GM23338 (cell line): Measurements from ENCODE around the gene MCAT. TPM values are rescaled to one million over a fixed set of nuclear protein-coding genes. Genes with fewer than 3 reads are reported as not detected.

Experiments used
- ATAC-seq: fragments of 200-7000 bp; cut with Tn5 transposase; 3 replicates; pipeline ENCODE4 v1.9.1; 2020
- DNase-seq: peaks from one replicate; pipeline ENCODE4 v3.0.0-alpha.2; 2015; ENCODE audit warnings: low spot score
- H2AFZ ChIP-seq: fragments of 200-600 bp; sonication (generic); 2 replicates; pipeline ENCODE4 v1.8.0; 2016; ENCODE audit warnings: antibody characterized with exemption, mild to moderate bottlenecking, moderate library complexity
- H3F3A ChIP-seq: fragments of 200-600 bp; sonication (generic); replicated peaks from 2 replicates; pipeline ENCODE4 v1.8.0; 2017; ENCODE audit warnings: antibody characterized with exemption, mixed run types, low read depth
- H3K27ac ChIP-seq: fragments of 200-600 bp; sonication (generic); 2 replicates; pipeline ENCODE4 v1.6.1; 2016; ENCODE audit warnings: low read depth
- H3K27me3 ChIP-seq: fragments of 200-600 bp; sonication (generic); 2 replicates; pipeline ENCODE4 v1.8.0; 2016; ENCODE audit warnings: mild to moderate bottlenecking, mixed run types, moderate library complexity; ENCODE audit not compliant: insufficient read depth
- H3K36me3 ChIP-seq: fragments of 200-600 bp; sonication (generic); 2 replicates; pipeline ENCODE4 v1.8.0; 2016; ENCODE audit warnings: mild to moderate bottlenecking; ENCODE audit not compliant: insufficient read depth
- H3K4me1 ChIP-seq: fragments of 200-600 bp; sonication (generic); 2 replicates; pipeline ENCODE4 v1.8.0; 2016; ENCODE audit warnings: mild to moderate bottlenecking, moderate library complexity; ENCODE audit not compliant: insufficient read depth
- H3K4me2 ChIP-seq: fragments of 200-600 bp; sonication (generic); 2 replicates; pipeline ENCODE4 v1.7.1; 2017; ENCODE audit warnings: mixed run types
- H3K4me3 ChIP-seq: fragments of 200-600 bp; sonication (generic); 2 replicates; pipeline ENCODE4 v1.6.1; 2016; ENCODE audit warnings: mixed run types
- H3K79me2 ChIP-seq: fragments of 200-600 bp; sonication (generic); replicated peaks from 2 replicates; pipeline ENCODE4 v1.8.0; 2017; ENCODE audit warnings: mild to moderate bottlenecking; ENCODE audit not compliant: insufficient read depth
- H3K9me2 ChIP-seq: fragments of 200-600 bp; sonication (generic); 2 replicates; pipeline ENCODE4 v1.8.0; 2017; ENCODE audit not compliant: insufficient read depth
- H4K20me1 ChIP-seq: fragments of 200-600 bp; sonication (generic); replicated peaks from 2 replicates; pipeline ENCODE4 v1.8.0; 2017; ENCODE audit warnings: mild to moderate bottlenecking; ENCODE audit not compliant: insufficient read depth
- H3K27ac Mint-ChIP-seq: 2 replicates; pipeline ENCODE4 v1.8.0; 2020; ENCODE audit warnings: inconsistent platforms, mild to moderate bottlenecking, moderate library complexity, mixed read lengths
- H3K27me3 Mint-ChIP-seq: 3 replicates; pipeline ENCODE4 v1.8.0; 2022; ENCODE audit warnings: low read depth, mild to moderate bottlenecking, moderate library complexity, mixed read lengths, inconsistent platforms; ENCODE audit not compliant: insufficient read depth, poor library complexity
- H3K36me3 Mint-ChIP-seq: 3 replicates; pipeline ENCODE4 v1.8.0; 2021; ENCODE audit warnings: low read depth, mild to moderate bottlenecking, inconsistent platforms, moderate library complexity, mixed read lengths
- H3K4me1 Mint-ChIP-seq: 3 replicates; pipeline ENCODE4 v1.8.0; 2020; ENCODE audit warnings: mild to moderate bottlenecking, inconsistent platforms, mixed read lengths
- H3K4me3 Mint-ChIP-seq: 3 replicates; pipeline ENCODE4 v1.8.0; 2021; ENCODE audit warnings: moderate library complexity, mild to moderate bottlenecking, inconsistent platforms, mixed read lengths
- H3K9me3 Mint-ChIP-seq: 3 replicates; pipeline ENCODE4 v1.8.0; 2020; ENCODE audit warnings: moderate library complexity, mild to moderate bottlenecking, inconsistent platforms, mixed read lengths
- CREB1 ChIP-seq: fragments of 250-450 bp; sonication (Bioruptor Pico); IDR thresholded peaks from 2 replicates; pipeline ENCODE4 v1.5.0; 2020; ENCODE audit warnings: low read depth, mild to moderate bottlenecking, moderate library complexity
- EZH2 ChIP-seq: fragments of 200-600 bp; sonication (generic); IDR thresholded peaks from one replicate; pipeline ENCODE4 v1.8.0; 2017; ENCODE audit warnings: antibody characterized with exemption, mild to moderate bottlenecking, low read depth; ENCODE audit not compliant: unreplicated experiment
- EZH2phosphoT487 ChIP-seq: fragments of 200-600 bp; sonication (generic); IDR thresholded peaks from one replicate; pipeline ENCODE4 v1.8.1; 2018; ENCODE audit warnings: antibody characterized with exemption; ENCODE audit not compliant: unreplicated experiment
- JUNB ChIP-seq: IDR thresholded peaks from one replicate; pipeline ENCODE4 v1.6.1; 2016; ENCODE audit warnings: antibody characterized with exemption; ENCODE audit not compliant: unreplicated experiment
- NANOG ChIP-seq: IDR thresholded peaks from 2 replicates; pipeline ENCODE4 v1.6.1; 2016; ENCODE audit warnings: antibody characterized with exemption, borderline replicate concordance
- POLR2AphosphoS5 ChIP-seq: IDR thresholded peaks from 2 replicates; pipeline ENCODE4 v1.6.1; 2016; ENCODE audit warnings: antibody characterized with exemption, low read depth
- STAT1 ChIP-seq: IDR thresholded peaks from one replicate; pipeline ENCODE4 v1.6.1; 2016; ENCODE audit warnings: antibody characterized with exemption; ENCODE audit not compliant: unreplicated experiment
- ZNF114 ChIP-seq: fragments of 250-450 bp; sonication (Bioruptor Pico); IDR thresholded peaks from 2 replicates; pipeline ENCODE4 v1.5.0; 2020; ENCODE audit warnings: mild to moderate bottlenecking, moderate library complexity
- ZNF331 ChIP-seq: fragments of 250-450 bp; sonication (Bioruptor Pico); IDR thresholded peaks from 2 replicates; pipeline ENCODE4 v1.5.0; 2020; ENCODE audit warnings: low read depth, mild to moderate bottlenecking, moderate library complexity
- polyA plus RNA-seq: library from polyadenylated mRNA; unstranded; fragments of >200 nt; fragmentation: Nextera tagmentation; extraction: Ambion mirVana; gene quantifications from 2 replicates; pipeline ENCODE4 v1.2.1, GENCODE V29; 2016
- total RNA-seq: library from RNA; depleted of rRNA; stranded (reverse); fragments of >200 nt; shearing (Covaris generic); gene quantifications from 2 replicates; pipeline ENCODE4 v1.2.3, GENCODE V29; 2014
- TF ChIP-seq, protein P1 (sequence below): IDR thresholded peaks from one replicate; pipeline ENCODE4 v1.6.1; 2018; ENCODE audit warnings: antibody characterized with exemption; ENCODE audit not compliant: unreplicated experiment
- TF ChIP-seq, protein P2 (sequence below), 2 experiments: fragments of 200-600 bp in 1 of 2; sonication (generic) in 1 of 2; conservative IDR thresholded peaks; 2 replicates each; pipeline versions ENCODE4 v1.5.1 to v1.6.1; 2016 to 2017; ENCODE audit warnings: antibody characterized with exemption in 2 of 2, low read depth in 2 of 2, mild to moderate bottlenecking in 2 of 2, moderate library complexity in 1 of 2
- TF ChIP-seq, protein P3 (sequence below): IDR thresholded peaks from 2 replicates; pipeline ENCODE4 v1.6.1; 2016; ENCODE audit warnings: antibody characterized with exemption
- TF ChIP-seq, protein P4 (sequence below): fragments of 250-450 bp; sonication (Bioruptor Pico); IDR thresholded peaks from 2 replicates; pipeline ENCODE4 v1.5.0; 2020; ENCODE audit warnings: mild to moderate bottlenecking, moderate library complexity

Gene MCAT
- total and polyA plus RNA-seq, 2 experiments from 2014 or later = 9.7 to 16.9 TPM

DNA sequence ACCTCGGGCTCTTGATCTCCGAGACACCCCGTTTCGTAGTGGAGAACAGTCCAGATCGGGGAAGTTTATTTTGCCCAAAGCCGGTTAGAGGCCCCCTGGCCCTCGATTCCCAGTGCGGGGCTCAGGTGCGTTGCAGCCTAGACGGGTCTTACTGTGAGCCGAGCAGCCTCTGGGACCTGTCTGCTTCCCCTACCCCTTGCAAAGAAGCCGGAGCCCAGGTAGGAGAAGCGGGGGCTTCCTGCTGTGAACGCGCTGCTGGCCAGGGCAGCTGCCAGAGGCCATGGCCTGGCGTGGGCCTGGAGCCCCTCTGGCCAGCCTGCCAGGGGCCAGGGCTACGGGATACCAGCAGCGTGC is 8.8 kb upstream of the MCAT start:
- Histone ChIP-seq H2AFZ (peak overlapping the region; percentile 97), H3K4me2 (peak overlapping the region; percentile 86), H3K36me3 (no peaks in the 10 kb centered on the region), H3K9me2 (no peaks in the 10 kb centered on the region), H3K4me3 (peak overlapping the region; percentile 65), H3F3A (no peaks in the 10 kb centered on the region; the same call in 1 of the 2 replicates), H3K27ac (no peak overlapping the region), H3K27me3 (peaks cover 17% of the 10 kb centered on the region), H3K4me1 (no peaks in the 10 kb centered on the region), H3K79me2 (no peaks in the 10 kb centered on the region), H4K20me1 (no peaks in the 10 kb centered on the region)
- Mint-ChIP-seq H3K36me3 (no peaks in the 10 kb centered on the region), H3K27ac (no peak overlapping the region), H3K9me3 (no peaks in the 10 kb centered on the region), H3K27me3 (peaks cover 20% of the 10 kb centered on the region), H3K4me3 (peak overlapping the region; percentile 78), H3K4me1 (peaks cover 2% of the 10 kb centered on the region)
- no peak for TF ChIP-seq JUNB
- no peak for TF ChIP-seq STAT1
- TF ChIP-seq, protein P1, sequence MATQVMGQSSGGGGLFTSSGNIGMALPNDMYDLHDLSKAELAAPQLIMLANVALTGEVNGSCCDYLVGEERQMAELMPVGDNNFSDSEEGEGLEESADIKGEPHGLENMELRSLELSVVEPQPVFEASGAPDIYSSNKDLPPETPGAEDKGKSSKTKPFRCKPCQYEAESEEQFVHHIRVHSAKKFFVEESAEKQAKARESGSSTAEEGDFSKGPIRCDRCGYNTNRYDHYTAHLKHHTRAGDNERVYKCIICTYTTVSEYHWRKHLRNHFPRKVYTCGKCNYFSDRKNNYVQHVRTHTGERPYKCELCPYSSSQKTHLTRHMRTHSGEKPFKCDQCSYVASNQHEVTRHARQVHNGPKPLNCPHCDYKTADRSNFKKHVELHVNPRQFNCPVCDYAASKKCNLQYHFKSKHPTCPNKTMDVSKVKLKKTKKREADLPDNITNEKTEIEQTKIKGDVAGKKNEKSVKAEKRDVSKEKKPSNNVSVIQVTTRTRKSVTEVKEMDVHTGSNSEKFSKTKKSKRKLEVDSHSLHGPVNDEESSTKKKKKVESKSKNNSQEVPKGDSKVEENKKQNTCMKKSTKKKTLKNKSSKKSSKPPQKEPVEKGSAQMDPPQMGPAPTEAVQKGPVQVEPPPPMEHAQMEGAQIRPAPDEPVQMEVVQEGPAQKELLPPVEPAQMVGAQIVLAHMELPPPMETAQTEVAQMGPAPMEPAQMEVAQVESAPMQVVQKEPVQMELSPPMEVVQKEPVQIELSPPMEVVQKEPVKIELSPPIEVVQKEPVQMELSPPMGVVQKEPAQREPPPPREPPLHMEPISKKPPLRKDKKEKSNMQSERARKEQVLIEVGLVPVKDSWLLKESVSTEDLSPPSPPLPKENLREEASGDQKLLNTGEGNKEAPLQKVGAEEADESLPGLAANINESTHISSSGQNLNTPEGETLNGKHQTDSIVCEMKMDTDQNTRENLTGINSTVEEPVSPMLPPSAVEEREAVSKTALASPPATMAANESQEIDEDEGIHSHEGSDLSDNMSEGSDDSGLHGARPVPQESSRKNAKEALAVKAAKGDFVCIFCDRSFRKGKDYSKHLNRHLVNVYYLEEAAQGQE = no peak
- no peak for TF ChIP-seq CREB1 (CRISPR knock-in tag)
- no peak for TF ChIP-seq EZH2phosphoT487
- TF ChIP-seq ZNF331 (CRISPR knock-in tag) = no peak
- no peak for TF ChIP-seq NANOG
- TF ChIP-seq, protein P2, sequence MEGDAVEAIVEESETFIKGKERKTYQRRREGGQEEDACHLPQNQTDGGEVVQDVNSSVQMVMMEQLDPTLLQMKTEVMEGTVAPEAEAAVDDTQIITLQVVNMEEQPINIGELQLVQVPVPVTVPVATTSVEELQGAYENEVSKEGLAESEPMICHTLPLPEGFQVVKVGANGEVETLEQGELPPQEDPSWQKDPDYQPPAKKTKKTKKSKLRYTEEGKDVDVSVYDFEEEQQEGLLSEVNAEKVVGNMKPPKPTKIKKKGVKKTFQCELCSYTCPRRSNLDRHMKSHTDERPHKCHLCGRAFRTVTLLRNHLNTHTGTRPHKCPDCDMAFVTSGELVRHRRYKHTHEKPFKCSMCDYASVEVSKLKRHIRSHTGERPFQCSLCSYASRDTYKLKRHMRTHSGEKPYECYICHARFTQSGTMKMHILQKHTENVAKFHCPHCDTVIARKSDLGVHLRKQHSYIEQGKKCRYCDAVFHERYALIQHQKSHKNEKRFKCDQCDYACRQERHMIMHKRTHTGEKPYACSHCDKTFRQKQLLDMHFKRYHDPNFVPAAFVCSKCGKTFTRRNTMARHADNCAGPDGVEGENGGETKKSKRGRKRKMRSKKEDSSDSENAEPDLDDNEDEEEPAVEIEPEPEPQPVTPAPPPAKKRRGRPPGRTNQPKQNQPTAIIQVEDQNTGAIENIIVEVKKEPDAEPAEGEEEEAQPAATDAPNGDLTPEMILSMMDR (conservative IDR thresholded peaks at IDR 0.05; ENCODE audit: low read depth in 2 of 2) = no peak
- TF ChIP-seq ZNF114 (CRISPR knock-in tag) = no peak
- TF ChIP-seq, protein P3, sequence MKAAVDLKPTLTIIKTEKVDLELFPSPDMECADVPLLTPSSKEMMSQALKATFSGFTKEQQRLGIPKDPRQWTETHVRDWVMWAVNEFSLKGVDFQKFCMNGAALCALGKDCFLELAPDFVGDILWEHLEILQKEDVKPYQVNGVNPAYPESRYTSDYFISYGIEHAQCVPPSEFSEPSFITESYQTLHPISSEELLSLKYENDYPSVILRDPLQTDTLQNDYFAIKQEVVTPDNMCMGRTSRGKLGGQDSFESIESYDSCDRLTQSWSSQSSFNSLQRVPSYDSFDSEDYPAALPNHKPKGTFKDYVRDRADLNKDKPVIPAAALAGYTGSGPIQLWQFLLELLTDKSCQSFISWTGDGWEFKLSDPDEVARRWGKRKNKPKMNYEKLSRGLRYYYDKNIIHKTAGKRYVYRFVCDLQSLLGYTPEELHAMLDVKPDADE = no peak
- TF ChIP-seq, protein P4, sequence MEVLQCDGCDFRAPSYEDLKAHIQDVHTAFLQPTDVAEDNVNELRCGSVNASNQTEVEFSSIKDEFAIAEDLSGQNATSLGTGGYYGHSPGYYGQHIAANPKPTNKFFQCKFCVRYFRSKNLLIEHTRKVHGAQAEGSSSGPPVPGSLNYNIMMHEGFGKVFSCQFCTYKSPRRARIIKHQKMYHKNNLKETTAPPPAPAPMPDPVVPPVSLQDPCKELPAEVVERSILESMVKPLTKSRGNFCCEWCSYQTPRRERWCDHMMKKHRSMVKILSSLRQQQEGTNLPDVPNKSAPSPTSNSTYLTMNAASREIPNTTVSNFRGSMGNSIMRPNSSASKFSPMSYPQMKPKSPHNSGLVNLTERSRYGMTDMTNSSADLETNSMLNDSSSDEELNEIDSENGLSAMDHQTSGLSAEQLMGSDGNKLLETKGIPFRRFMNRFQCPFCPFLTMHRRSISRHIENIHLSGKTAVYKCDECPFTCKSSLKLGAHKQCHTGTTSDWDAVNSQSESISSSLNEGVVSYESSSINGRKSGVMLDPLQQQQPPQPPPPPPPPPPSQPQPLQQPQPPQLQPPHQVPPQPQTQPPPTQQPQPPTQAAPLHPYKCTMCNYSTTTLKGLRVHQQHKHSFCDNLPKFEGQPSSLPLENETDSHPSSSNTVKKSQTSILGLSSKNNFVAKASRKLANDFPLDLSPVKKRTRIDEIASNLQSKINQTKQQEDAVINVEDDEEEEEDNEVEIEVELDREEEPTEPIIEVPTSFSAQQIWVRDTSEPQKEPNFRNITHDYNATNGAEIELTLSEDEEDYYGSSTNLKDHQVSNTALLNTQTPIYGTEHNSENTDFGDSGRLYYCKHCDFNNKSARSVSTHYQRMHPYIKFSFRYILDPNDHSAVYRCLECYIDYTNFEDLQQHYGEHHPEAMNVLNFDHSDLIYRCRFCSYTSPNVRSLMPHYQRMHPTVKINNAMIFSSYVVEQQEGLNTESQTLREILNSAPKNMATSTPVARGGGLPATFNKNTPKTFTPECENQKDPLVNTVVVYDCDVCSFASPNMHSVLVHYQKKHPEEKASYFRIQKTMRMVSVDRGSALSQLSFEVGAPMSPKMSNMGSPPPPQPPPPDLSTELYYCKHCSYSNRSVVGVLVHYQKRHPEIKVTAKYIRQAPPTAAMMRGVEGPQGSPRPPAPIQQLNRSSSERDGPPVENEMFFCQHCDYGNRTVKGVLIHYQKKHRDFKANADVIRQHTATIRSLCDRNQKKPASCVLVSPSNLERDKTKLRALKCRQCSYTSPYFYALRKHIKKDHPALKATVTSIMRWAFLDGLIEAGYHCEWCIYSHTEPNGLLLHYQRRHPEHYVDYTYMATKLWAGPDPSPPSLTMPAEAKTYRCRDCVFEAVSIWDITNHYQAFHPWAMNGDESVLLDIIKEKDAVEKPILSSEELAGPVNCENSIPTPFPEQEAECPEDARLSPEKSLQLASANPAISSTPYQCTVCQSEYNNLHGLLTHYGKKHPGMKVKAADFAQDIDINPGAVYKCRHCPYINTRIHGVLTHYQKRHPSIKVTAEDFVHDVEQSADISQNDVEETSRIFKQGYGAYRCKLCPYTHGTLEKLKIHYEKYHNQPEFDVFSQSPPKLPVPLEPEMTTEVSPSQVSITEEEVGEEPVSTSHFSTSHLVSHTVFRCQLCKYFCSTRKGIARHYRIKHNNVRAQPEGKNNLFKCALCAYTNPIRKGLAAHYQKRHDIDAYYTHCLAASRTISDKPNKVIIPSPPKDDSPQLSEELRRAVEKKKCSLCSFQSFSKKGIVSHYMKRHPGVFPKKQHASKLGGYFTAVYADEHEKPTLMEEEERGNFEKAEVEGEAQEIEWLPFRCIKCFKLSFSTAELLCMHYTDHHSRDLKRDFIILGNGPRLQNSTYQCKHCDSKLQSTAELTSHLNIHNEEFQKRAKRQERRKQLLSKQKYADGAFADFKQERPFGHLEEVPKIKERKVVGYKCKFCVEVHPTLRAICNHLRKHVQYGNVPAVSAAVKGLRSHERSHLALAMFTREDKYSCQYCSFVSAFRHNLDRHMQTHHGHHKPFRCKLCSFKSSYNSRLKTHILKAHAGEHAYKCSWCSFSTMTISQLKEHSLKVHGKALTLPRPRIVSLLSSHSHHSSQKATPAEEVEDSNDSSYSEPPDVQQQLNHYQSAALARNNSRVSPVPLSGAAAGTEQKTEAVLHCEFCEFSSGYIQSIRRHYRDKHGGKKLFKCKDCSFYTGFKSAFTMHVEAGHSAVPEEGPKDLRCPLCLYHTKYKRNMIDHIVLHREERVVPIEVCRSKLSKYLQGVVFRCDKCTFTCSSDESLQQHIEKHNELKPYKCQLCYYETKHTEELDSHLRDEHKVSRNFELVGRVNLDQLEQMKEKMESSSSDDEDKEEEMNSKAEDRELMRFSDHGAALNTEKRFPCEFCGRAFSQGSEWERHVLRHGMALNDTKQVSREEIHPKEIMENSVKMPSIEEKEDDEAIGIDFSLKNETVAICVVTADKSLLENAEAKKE (CRISPR knock-in tag) = no peak
- TF ChIP-seq EZH2 = no peak
- TF ChIP-seq POLR2AphosphoS5 = no peak
- ATAC-seq (peak; percentile 69), DNase-seq (peak; percentile 40)
